Subcutaneous abdominal adipose tissue (tissue), 5 donors: Measurements from ENCODE around the gene ACY1.

Experiments
- H3K27ac ChIP-seq: one replicate; pipeline ENCODE4 v1.7.0; 2013; ENCODE audit warnings: low read depth, mild to moderate bottlenecking, inconsistent platforms, low read length, moderate library complexity
- H3K27me3 ChIP-seq, 5 donors: one replicate each; pipeline ENCODE4 v1.7.0; 2013; ENCODE audit warnings: low read length in 5 of 5, inconsistent platforms in 1 of 5; ENCODE audit not compliant: control insufficient read depth in 5 of 5, insufficient read depth in 4 of 5
- H3K36me3 ChIP-seq, 5 donors: one replicate each; pipeline ENCODE4 v1.7.0; 2013; ENCODE audit warnings: low read length in 5 of 5; ENCODE audit not compliant: control insufficient read depth in 5 of 5, insufficient read depth in 5 of 5
- H3K4me1 ChIP-seq, 5 donors: one replicate each; pipeline ENCODE4 v1.7.0; 2013; ENCODE audit warnings: low read length in 5 of 5, mild to moderate bottlenecking in 3 of 5, moderate library complexity in 1 of 5; ENCODE audit not compliant: control insufficient read depth in 5 of 5, insufficient read depth in 5 of 5
- H3K4me3 ChIP-seq, 5 donors: one replicate each; pipeline ENCODE4 v1.7.0; 2013; ENCODE audit warnings: low read length in 5 of 5, low read depth in 1 of 5
- H3K9ac ChIP-seq, 5 donors: one replicate each; pipeline ENCODE4 v1.7.0; 2013; ENCODE audit warnings: low read length in 5 of 5, mild to moderate bottlenecking in 4 of 5, moderate library complexity in 3 of 5
- H3K9me3 ChIP-seq, 5 donors: one replicate each; pipeline ENCODE4 v1.7.0; 2013; ENCODE audit warnings: low read length in 5 of 5; ENCODE audit not compliant: control insufficient read depth in 5 of 5
- donor health status: healthy.
- donor health status: healthy.
- donor health status: healthy.
- donor health status: healthy.
- donor health status: healthy.

ACY1 gene

GRCh38 chr3:51995346-51996163, 12.2 kb downstream of the ACY1 start, which contains the start of gene RPL29:
Gene RPL29, minus strand, starts transcription at chr3:51995895. Its CDS starts 434 bp downstream, at chr3:51995461.
- no peaks in the 10 kb centered on the region for H3K27me3 ChIP-seq
- peak within 1 kb of the TSS; percentile 90 to 100 (median 98) for H3K9ac ChIP-seq
- H3K27ac ChIP-seq: peak within 1 kb of the TSS; percentile 94
- peak within 1 kb of the TSS; percentile 97 to 99 (median 99) for H3K4me3 ChIP-seq
- H3K36me3 ChIP-seq: peaks cover 0 to 35% (median 23%) of the 10 kb centered on the region in 5 donors
- H3K4me1 ChIP-seq: peaks cover 5 to 26% (median 17%) of the 10 kb centered on the region in 5 donors
- H3K9me3 ChIP-seq: no peaks in the 10 kb centered on the region

GRCh38 chr3:51997172-51997571, 13.8 kb downstream of the ACY1 start:
- peaks cover 5 to 33% (median 23%) of the 10 kb centered on the region in 5 donors for H3K4me1 ChIP-seq
- H3K4me3 ChIP-seq: no peak overlapping the region

GRCh38 chr3:51997935-51998596, 14.7 kb downstream of the ACY1 start:
- H3K4me1 ChIP-seq: peaks cover 5 to 29% (median 23%) of the 10 kb centered on the region in 5 donors
- peaks cover 0 to 19% (median 14%) of the 10 kb centered on the region in 5 donors for H3K36me3 ChIP-seq
- no peaks in the 10 kb centered on the region for H3K9me3 ChIP-seq
- no peak overlapping the region for H3K27ac ChIP-seq
- H3K9ac ChIP-seq: no peak overlapping the region
- H3K4me3 ChIP-seq: no peak overlapping the region
- H3K27me3 ChIP-seq: no peaks in the 10 kb centered on the region

More at GRCh38 chr3:51997172-51997571, 13.8 kb downstream of the ACY1 start:
- no peak overlapping the region for H3K27ac ChIP-seq
- H3K9ac ChIP-seq: no peak overlapping the region
- H3K36me3 ChIP-seq: peaks cover 0 to 27% (median 22%) of the 10 kb centered on the region in 5 donors
- H3K9me3 ChIP-seq: no peaks in the 10 kb centered on the region
- H3K27me3 ChIP-seq: no peaks in the 10 kb centered on the region

- Histone ChIP-seq H3K9ac (no peak overlapping the region), H3K27ac (no peak overlapping the region), H3K36me3 (peaks cover 0 to 12% (median 11%) of the 10 kb centered on the region in 5 donors), H3K4me1 (peaks cover 5 to 29% (median 21%) of the 10 kb centered on the region in 5 donors), H3K27me3 (no peaks in the 10 kb centered on the region), H3K4me3 (no peak overlapping the region), H3K9me3 (no peaks in the 10 kb centered on the region)
These were observed 15.4 kb downstream of the ACY1 start for GRCh38 chr3:51998774-51999173.

GRCh38 chr3:51999846-52000245, 16.5 kb downstream of the ACY1 start:
- Histone ChIP-seq H3K36me3 (peaks cover 0 to 2% (median under 1%) of the 10 kb centered on the region in 5 donors), H3K27ac (no peak overlapping the region), H3K27me3 (peaks cover 0 to 5% (median under 1%) of the 10 kb centered on the region in 5 donors), H3K4me3 (no peak overlapping the region), H3K4me1 (peaks cover 2 to 25% (median 14%) of the 10 kb centered on the region in 5 donors), H3K9ac (peak overlapping the region in 1 of 5 donors; percentile 2), H3K9me3 (no peaks in the 10 kb centered on the region)

- H3K36me3 ChIP-seq: no peaks in the 10 kb centered on the region
- no peak overlapping the region for H3K9ac ChIP-seq
- H3K9me3 ChIP-seq: no peaks in the 10 kb centered on the region
- no peak overlapping the region for H3K4me3 ChIP-seq
- H3K27ac ChIP-seq: no peak overlapping the region
- H3K4me1 ChIP-seq: peaks cover 10 to 31% (median 22%) of the 10 kb centered on the region in 5 donors
- H3K27me3 ChIP-seq: peaks cover 0 to 11% (median 4%) of the 10 kb centered on the region in 5 donors
These were observed 18.2 kb downstream of the ACY1 start for GRCh38 chr3:52001443-52001974.

GRCh38 chr3:52002748-52003147, 19.4 kb downstream of the ACY1 start:
- Histone ChIP-seq H3K27ac (no peak overlapping the region), H3K9ac (no peak overlapping the region), H3K4me3 (no peak overlapping the region), H3K27me3 (peaks cover 0 to 13% (median 4%) of the 10 kb centered on the region in 5 donors), H3K4me1 (peaks cover 10 to 42% (median 22%) of the 10 kb centered on the region in 5 donors), H3K9me3 (no peaks in the 10 kb centered on the region), H3K36me3 (no peaks in the 10 kb centered on the region)

- Histone ChIP-seq H3K27me3 (peaks cover 0 to 14% (median 4%) of the 10 kb centered on the region in 5 donors), H3K36me3 (no peaks in the 10 kb centered on the region)
These were observed 20.9 kb downstream of the ACY1 start for GRCh38 chr3:52004163-52004787.

GRCh38 chr3:52004906-52005395, 21.6 kb downstream of the ACY1 start:
- no peaks in the 10 kb centered on the region for H3K9me3 ChIP-seq

More at GRCh38 chr3:52004163-52004787, 20.9 kb downstream of the ACY1 start:
- Histone ChIP-seq H3K27ac (no peak overlapping the region), H3K9ac (peak overlapping the region in 1 of 5 donors; percentile 36), H3K9me3 (no peaks in the 10 kb centered on the region), H3K4me3 (no peak overlapping the region), H3K4me1 (peaks cover 10 to 42% (median 22%) of the 10 kb centered on the region in 5 donors)

More at GRCh38 chr3:52004906-52005395, 21.6 kb downstream of the ACY1 start:
- Histone ChIP-seq H3K4me1 (peaks cover 10 to 42% (median 22%) of the 10 kb centered on the region in 5 donors), H3K27me3 (peaks cover 0 to 14% (median 4%) of the 10 kb centered on the region in 5 donors), H3K4me3 (peak overlapping the region in 1 of 5 donors; percentile 5), H3K27ac (no peak overlapping the region), H3K36me3 (no peaks in the 10 kb centered on the region), H3K9ac (no peak overlapping the region)
